ENCODE results near the gene GAN. TPM values are rescaled to one million over a fixed set of nuclear protein-coding genes. Genes with fewer than 3 reads are reported as not detected.

Gene GAN
- total and polyA plus RNA-seq, 2 of the 4 experiments (the other 2 are of a cell fraction) = 1.1 to 5.7 TPM

GRCh38 chr16:81371106-81371505, 56.3 kb downstream of the GAN start:
- H2BK120ac ChIP-seq (ENCODE audit: low read depth, low read length) = no peak overlapping the region
- TF ChIP-seq SMC3 (IDR thresholded peaks at IDR 0.05; ENCODE audit: low read depth, low read length) = no peak
- no peak for TF ChIP-seq MXI1 (IDR thresholded peaks at IDR 0.05; ENCODE audit: borderline replicate concordance, low read depth, low read length)
- no peak for TF ChIP-seq POLR2A (IDR thresholded peaks at IDR 0.05; ENCODE audit: low read depth, low read length)
- TF ChIP-seq ELK1 (IDR thresholded peaks at IDR 0.05; ENCODE audit: borderline replicate concordance, low read depth, low read length) = no peak
- TF ChIP-seq NFE2L2 (IDR thresholded peaks at IDR 0.05; ENCODE audit: low read depth, low read length) = no peak
- TF ChIP-seq MAZ (IDR thresholded peaks at IDR 0.05; ENCODE audit: borderline replicate concordance, low read depth, low read length) = no peak
- no peak for TF ChIP-seq RAD21 (IDR thresholded peaks at IDR 0.05; ENCODE audit: low read length)
- no peak for TF ChIP-seq MAFK (IDR thresholded peaks at IDR 0.05; ENCODE audit: low read depth, low read length)
- no peak for TF ChIP-seq RCOR1 (IDR thresholded peaks at IDR 0.05; ENCODE audit: insufficient replicate concordance, low read length)
- TF ChIP-seq BHLHE40 (IDR thresholded peaks at IDR 0.05; ENCODE audit: low read depth, low read length) = no peak
- no peak for TF ChIP-seq USF2 (IDR thresholded peaks at IDR 0.05; ENCODE audit: low read depth, low read length)
- no peak for TF ChIP-seq CHD1 (IDR thresholded peaks at IDR 0.05; ENCODE audit: low read depth, low read length)
- TF ChIP-seq RFX5 (IDR thresholded peaks at IDR 0.05; ENCODE audit: low read depth, low read length) = no peak
- no peak for TF ChIP-seq CTCF (conservative IDR thresholded peaks at IDR 0.05; ENCODE audit: low read depth, low read length)
- no peak for TF ChIP-seq CEBPB (IDR thresholded peaks at IDR 0.05; ENCODE audit: low read depth, low read length)
- no peak overlapping the region for H2AK5ac ChIP-seq (ENCODE audit: low read depth, low read length)
- in situ Hi-C loops (cut with MboI; ENCODE audit: low sequenced_read_pairs) = no loop called here
- no peak overlapping the region for H4K91ac ChIP-seq (ENCODE audit: insufficient read depth, low read depth, low read length)
- no peaks in the 10 kb centered on the region for H3K27me3 ChIP-seq (ENCODE audit: control insufficient read depth, insufficient read depth, low read length)
- no peak overlapping the region for H3K27ac ChIP-seq (ENCODE audit: insufficient read depth, low read length)
- no peaks in the 10 kb centered on the region for H4K20me1 ChIP-seq (ENCODE audit: insufficient read depth, low read length)
- H3K4ac ChIP-seq (ENCODE audit: low read depth, low read length) = no peak overlapping the region
- dilution Hi-C loops (cut with HindIII; ENCODE audit: low sequenced_read_pairs, unreplicated experiment) = no loop called here
- no peak overlapping the region for H2BK20ac ChIP-seq (ENCODE audit: low read depth, low read length)
- H3K79me1 ChIP-seq (ENCODE audit: low read depth in 1 of 2, low read length in 2 of 2) = no peaks in the 10 kb centered on the region
- ATAC-seq (ENCODE audit: low read depth) = no peak
- no peak overlapping the region for H3K4me3 ChIP-seq (ENCODE audit: insufficient read depth, low read depth, low read length)
- no peak overlapping the region for H2AFZ ChIP-seq (replicated peaks; ENCODE audit: low read length, poor library complexity)
- H3K56ac ChIP-seq (ENCODE audit: extremely low read depth, insufficient read depth, low read length) = no peak overlapping the region
- WGBS, 2 experiments (ENCODE audit: extremely low coverage in 2 of 2, insufficient read length in 1 of 2) = no CpG with 5 or more reads among the region's 1 CpG
- H4K8ac ChIP-seq (ENCODE audit: low read depth in 2 of 2, low read length in 2 of 2) = no peak overlapping the region
- no peak overlapping the region for H3K4me2 ChIP-seq (ENCODE audit: low read depth, low read length)
- intact Hi-C loops (cut with micrococcal nuclease) = no loop called here
- BruUV-seq (replicated peaks) = no TSS peak
- H2BK5ac ChIP-seq (ENCODE audit: low read depth, low read length, poor library complexity, severe bottlenecking) = no peak overlapping the region
- H3K14ac ChIP-seq (replicated peaks; ENCODE audit: low read depth, low read length) = no peak overlapping the region
- H3K9me1 ChIP-seq (ENCODE audit: insufficient read depth, low read length) = no peaks in the 10 kb centered on the region
- ChIA-PET POLR2A (ENCODE audit: unreplicated experiment) (no interaction called here), CTCF (no interaction called here)
- H3K9me3 ChIP-seq (ENCODE audit: control insufficient read depth, insufficient read depth, low read length) = no peaks in the 10 kb centered on the region
- H3K18ac ChIP-seq (ENCODE audit: low read depth, low read length) = no peak overlapping the region
- no peak for DNase-seq
- H4K5ac ChIP-seq (ENCODE audit: low read depth, low read length) = no peak overlapping the region
- no peak overlapping the region for H2BK15ac ChIP-seq (ENCODE audit: low read depth, low read length)
- no peak overlapping the region for H3K9ac ChIP-seq (ENCODE audit: low read depth, low read length)
- H3K36me3 ChIP-seq (ENCODE audit: control insufficient read depth, insufficient read depth, low read length) = peaks cover 10% of the 10 kb centered on the region
- no peak overlapping the region for H2AK9ac ChIP-seq (replicated peaks; ENCODE audit: low read depth, low read length, poor library complexity)
- H3K23ac ChIP-seq (ENCODE audit: low read depth, low read length) = no peak overlapping the region
- no peaks in the 10 kb centered on the region for H3K4me1 ChIP-seq (ENCODE audit: control insufficient read depth, insufficient read depth, low read length)

All from IMR-90 (cell line).